HepG2 (cell line): ENCODE results near the gene LINS1. TPM values are rescaled to one million over a fixed set of nuclear protein-coding genes. Genes with fewer than 3 reads are reported as not detected.
A peak's percentile ranks its signal among the peaks of the same experiment; 100 is the strongest.

Source experiments
- ATAC-seq: fragments of 200-7000 bp; cut with Tn5 transposase; 3 replicates; pipeline ENCODE4 v1.9.1; 2020; ENCODE audit warnings: mild to moderate bottlenecking, moderate library complexity
- BruUV-seq: library from RNA; stranded (reverse); fragments of 400-500 nt; replicated peaks from 2 replicates; lab custom pipeline; 2021; lab: Mats Ljungman, UMichigan
- CTCF ChIA-PET: fragments of 300-600 bp; formaldehyde crosslinking; extraction: SDS; loops from one replicate; lab custom pipeline; 2021; ENCODE audit warnings: low total read pairs, inconsistent platforms, low intra/inter-chr PET ratio; lab: Yijun Ruan, JAX
- POLR2A ChIA-PET: fragments of 350-600 bp; sonication (Branson Sonifier 250); formaldehyde crosslinking; loops from one replicate; lab custom pipeline; 2020; ENCODE audit warnings: antibody characterized with exemption, inconsistent platforms; lab: Yijun Ruan, JAX
- DNase-seq: peaks from one replicate; pipeline ENCODE4 v3.0.0-alpha.2; 2015; ENCODE audit warnings: low spot score
- FAIRE-seq: peaks from 3 replicates; lab custom pipeline; 2011; peaks lifted over from hg19 to GRCh38; lab: Jason Lieb, UNC
- H2AFZ ChIP-seq: one replicate; pipeline ENCODE4 v1.6.1; 2011; ENCODE audit warnings: low read length, inconsistent platforms
- H3K27ac ChIP-seq: fragments of 300-600 bp; 3 replicates; pipeline ENCODE4 v1.8.0; 2011; ENCODE audit warnings: mixed run types, mild to moderate bottlenecking, mixed read lengths, low read length, inconsistent platforms; ENCODE audit not compliant: insufficient read depth; ENCODE audit errors: extremely low read length
- H3K27me3 ChIP-seq, 2 experiments: fragments of 200-600 bp in 1 of 2; 2 replicates in 1 of 2; 3 replicates in 1 of 2; pipeline versions ENCODE4 v1.6.0 to v1.8.0; 2011; ENCODE audit warnings: low read length in 2 of 2, mild to moderate bottlenecking in 2 of 2, moderate library complexity in 2 of 2, inconsistent platforms in 1 of 2; ENCODE audit not compliant: insufficient read depth in 2 of 2, control insufficient read depth in 1 of 2
- H3K36me3 ChIP-seq, 2 experiments: fragments of 200-600 bp in 1 of 2; replicated peaks in 1 of 2; 2 replicates in 1 of 2; 3 replicates in 1 of 2; pipeline versions ENCODE4 v1.5.1 to v1.8.0; 2011; ENCODE audit warnings: low read length in 2 of 2, inconsistent platforms in 1 of 2; ENCODE audit not compliant: insufficient read depth in 2 of 2, control insufficient read depth in 1 of 2
- H3K4me1 ChIP-seq: 2 replicates; pipeline ENCODE4 v1.5.1; 2012; ENCODE audit warnings: low read length, inconsistent platforms; ENCODE audit not compliant: insufficient read depth
- H3K4me2 ChIP-seq: 2 replicates; pipeline ENCODE4 v1.6.0; 2011; ENCODE audit warnings: low read depth, low read length, inconsistent platforms
- H3K4me3 ChIP-seq, 3 experiments: fragments of 200-600 bp in 1 of 3; sonication (generic), shearing (Covaris generic) in 1 of 3; replicated peaks in 1 of 3; 2 replicates each; pipeline ENCODE4 v1.5.1; 2011 to 2016; ENCODE audit warnings: low read length in 3 of 3, inconsistent platforms in 2 of 3, low read depth in 2 of 3, mild to moderate bottlenecking in 2 of 3, control low read depth in 1 of 3, mixed read lengths in 1 of 3; ENCODE audit not compliant: insufficient read depth in 1 of 3
- H3K79me2 ChIP-seq: one replicate; pipeline ENCODE4 v1.6.1; 2011; ENCODE audit warnings: low read length, inconsistent platforms; ENCODE audit not compliant: insufficient read depth
- H3K9ac ChIP-seq: 2 replicates; pipeline ENCODE4 v1.6.0; 2011; ENCODE audit warnings: mild to moderate bottlenecking, low read depth, low read length, inconsistent platforms; ENCODE audit not compliant: insufficient read depth
- H3K9me3 ChIP-seq: 2 replicates; pipeline ENCODE4 v1.5.1; 2012; ENCODE audit warnings: mild to moderate bottlenecking, low read length
- H4K20me1 ChIP-seq: 2 replicates; pipeline ENCODE4 v1.6.0; 2011; ENCODE audit warnings: inconsistent platforms, mild to moderate bottlenecking, low read length, moderate library complexity; ENCODE audit not compliant: insufficient read depth
- DMTF1 ChIP-seq: sonication (generic); formaldehyde crosslinking; IDR thresholded peaks from 2 replicates; pipeline ENCODE4 v1.4.0; 2020; ENCODE audit warnings: mild to moderate bottlenecking, missing genetic modification reagents
- ESRRA ChIP-seq: sonication (generic); formaldehyde crosslinking; IDR thresholded peaks from 2 replicates; pipeline ENCODE4 v1.5.1; 2020; ENCODE audit warnings: mild to moderate bottlenecking, low read depth, missing genetic modification reagents
- GATAD2A ChIP-seq: IDR thresholded peaks from 2 replicates; pipeline ENCODE4 v1.6.1; 2016
- GZF1 ChIP-seq: sonication (generic); formaldehyde crosslinking; IDR thresholded peaks from 2 replicates; pipeline ENCODE4 v1.5.1; 2020; ENCODE audit warnings: mild to moderate bottlenecking, missing genetic modification reagents
- IRF1 ChIP-seq: sonication (generic); formaldehyde crosslinking; IDR thresholded peaks from 2 replicates; pipeline ENCODE4 v1.4.0; 2020; ENCODE audit warnings: low read depth, mild to moderate bottlenecking, missing genetic modification reagents
- NFYC ChIP-seq: IDR thresholded peaks from 2 replicates; pipeline ENCODE4 v1.6.1; 2016; ENCODE audit warnings: missing genetic modification reagents, missing compliant biosample characterization
- ZNF770 ChIP-seq: sonication (generic); formaldehyde crosslinking; IDR thresholded peaks from 2 replicates; pipeline ENCODE4 v1.5.0; 2020; ENCODE audit warnings: mild to moderate bottlenecking, missing genetic modification reagents
- WGBS: methylation state at CpG from one replicate; pipeline ENCODE4 v1.1.6; 2017; ENCODE audit warnings: low lambda C conversion rate; 5-methylcytosine and 5-hydroxymethylcytosine counted together
- in situ Hi-C: cut with HindIII; loops from 2 replicates; pipeline ENCODE4 v1.10.0; 2017; ENCODE audit warnings: low pct_unique_long_range_greater_than_20kb; ENCODE audit not compliant: extremely low pct_ligation_motif_present
- intact Hi-C: fragments of 100-400 bp; cut with micrococcal nuclease; formaldehyde crosslinking; loops from one replicate; pipeline ENCODE4 v1.10.0; 2022; ENCODE audit not compliant: unreplicated experiment
- polyA plus RNA-seq, 8 experiments: library from polyadenylated mRNA; depleted of rRNA in 3 of 8; stranded (reverse) in 7 of 8; unstranded in 1 of 8; fragments of >200 nt; fragmentation: Illumina TruSeq in 4 of 8; extraction: Trizol in 4 of 8; gene quantifications; 2 replicates each; pipeline versions ENCODE4 v1.2.1 to v1.2.3, GENCODE V29; 2011 to 2016; ENCODE audit warnings: low read depth in 4 of 8, missing spikeins in 1 of 8, mixed read lengths in 1 of 8; ENCODE audit not compliant: insufficient read depth in 1 of 8
- total RNA-seq, 5 experiments: library from RNA; depleted of rRNA; stranded (reverse); fragments of >200 nt; fragmentation: Illumina TruSeq; extraction: Trizol; gene quantifications; 2 replicates each; pipeline ENCODE4 v1.2.3, GENCODE V29; 2016; ENCODE audit warnings: low read depth in 1 of 5

The LINS1 gene
- total and polyA plus RNA-seq, 2 of the 13 experiments (the other 11 are each of a cell fraction or from before 2014, with no cell fraction given): 9.8 to 10.4 TPM

- no peak for DNase-seq
- H4K20me1 ChIP-seq: no peaks in the 10 kb centered on the region
- H3K79me2 ChIP-seq: no peaks in the 10 kb centered on the region
- no peak overlapping the region for H3K4me3 ChIP-seq
- peak; percentile 53 for TF ChIP-seq NFYC
- TF ChIP-seq GATAD2A: no peak
- intact Hi-C loops: no loop called here
- FAIRE-seq: no peak
- in situ Hi-C loops: no loop called here
- H2AFZ ChIP-seq: no peak overlapping the region
- 97% methylated on average over 3 of the region's 3 CpGs for WGBS
- H3K4me2 ChIP-seq: no peak overlapping the region
- H3K4me1 ChIP-seq: no peaks in the 10 kb centered on the region
- no peaks in the 10 kb centered on the region for H3K27me3 ChIP-seq
- H3K9me3 ChIP-seq: no peaks in the 10 kb centered on the region
- BruUV-seq: no TSS peak
- no peak for ATAC-seq
- H3K36me3 ChIP-seq: peaks cover 0 to 35% of the 10 kb centered on the region in 2 experiments; a peak in 3 of 5 replicates
- ChIA-PET CTCF (no interaction called here), POLR2A (no interaction called here)
- no peak overlapping the region for H3K9ac ChIP-seq
- H3K27ac ChIP-seq: no peak overlapping the region
These were observed 31.7 kb downstream of the LINS1 start for GRCh38 chr15:100570275-100570674.

GRCh38 chr15:100569391-100569790 lies 32.6 kb downstream of the LINS1 start:
- no peaks in the 10 kb centered on the region for H3K9me3 ChIP-seq
- DNase-seq: no peak
- BruUV-seq: no TSS peak
- no peaks in the 10 kb centered on the region for H3K27me3 ChIP-seq
- H3K36me3 ChIP-seq: peaks cover 0 to 35% of the 10 kb centered on the region in 2 experiments; a peak in 3 of 5 replicates
- H3K4me3 ChIP-seq: no peak overlapping the region
- ChIA-PET POLR2A (no interaction called here), CTCF (no interaction called here)
- no peaks in the 10 kb centered on the region for H4K20me1 ChIP-seq
- TF ChIP-seq GATAD2A (no peak), GZF1 (CRISPR knock-in tag) (no peak), ESRRA (CRISPR knock-in tag) (no peak), DMTF1 (no peak), ZNF770 (CRISPR knock-in tag) (no peak), IRF1 (CRISPR knock-in tag) (no peak)
- intact Hi-C loops (no loop called here), in situ Hi-C loops (no loop called here)
- H2AFZ ChIP-seq: no peak overlapping the region
- no peak overlapping the region for H3K4me2 ChIP-seq
- no peaks in the 10 kb centered on the region for H3K79me2 ChIP-seq
- H3K27ac ChIP-seq: no peak overlapping the region
- H3K9ac ChIP-seq: no peak overlapping the region
- no peaks in the 10 kb centered on the region for H3K4me1 ChIP-seq
- WGBS: 77% methylated on average over 8 of the region's 8 CpGs
- FAIRE-seq: no peak
- no peak for ATAC-seq
